ENCODE measurements around the gene BTN2A1. TPM values are rescaled to one million over a fixed set of nuclear protein-coding genes. Genes with fewer than 3 reads are reported as not detected.

Gene BTN2A1
- total RNA-seq, 4 donors from 2014 or later: 14.7 to 23.9 (median 18.2) TPM

DNA sequence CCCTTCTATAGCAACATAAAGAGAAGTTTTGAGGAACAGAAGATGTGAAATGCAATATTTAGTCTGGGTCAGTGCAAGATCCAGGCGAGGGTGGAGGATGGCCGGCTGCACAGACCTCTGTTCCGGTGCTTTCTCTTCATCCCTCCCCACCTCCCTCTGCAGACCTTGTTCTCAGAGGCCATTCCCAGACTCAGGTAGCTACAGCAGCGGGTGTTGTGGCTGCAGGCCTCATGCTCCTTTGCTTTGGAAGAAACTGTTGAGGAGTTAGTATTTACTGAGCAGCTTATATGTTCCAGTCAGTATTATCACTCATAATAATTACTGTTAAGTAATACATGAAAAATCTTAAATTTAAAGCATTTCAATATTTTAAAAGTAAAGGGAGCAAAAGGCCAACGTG is 15.8 kb upstream of the BTN2A1 start:
- H3K27me3 ChIP-seq: no peaks in the 10 kb centered on the region
- TF ChIP-seq, protein P1, sequence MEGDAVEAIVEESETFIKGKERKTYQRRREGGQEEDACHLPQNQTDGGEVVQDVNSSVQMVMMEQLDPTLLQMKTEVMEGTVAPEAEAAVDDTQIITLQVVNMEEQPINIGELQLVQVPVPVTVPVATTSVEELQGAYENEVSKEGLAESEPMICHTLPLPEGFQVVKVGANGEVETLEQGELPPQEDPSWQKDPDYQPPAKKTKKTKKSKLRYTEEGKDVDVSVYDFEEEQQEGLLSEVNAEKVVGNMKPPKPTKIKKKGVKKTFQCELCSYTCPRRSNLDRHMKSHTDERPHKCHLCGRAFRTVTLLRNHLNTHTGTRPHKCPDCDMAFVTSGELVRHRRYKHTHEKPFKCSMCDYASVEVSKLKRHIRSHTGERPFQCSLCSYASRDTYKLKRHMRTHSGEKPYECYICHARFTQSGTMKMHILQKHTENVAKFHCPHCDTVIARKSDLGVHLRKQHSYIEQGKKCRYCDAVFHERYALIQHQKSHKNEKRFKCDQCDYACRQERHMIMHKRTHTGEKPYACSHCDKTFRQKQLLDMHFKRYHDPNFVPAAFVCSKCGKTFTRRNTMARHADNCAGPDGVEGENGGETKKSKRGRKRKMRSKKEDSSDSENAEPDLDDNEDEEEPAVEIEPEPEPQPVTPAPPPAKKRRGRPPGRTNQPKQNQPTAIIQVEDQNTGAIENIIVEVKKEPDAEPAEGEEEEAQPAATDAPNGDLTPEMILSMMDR (IDR thresholded peaks at IDR 0.05): no peak
- no peak for TF ChIP-seq POLR2AphosphoS5 (IDR thresholded peaks at IDR 0.05)
- no peak for TF ChIP-seq EP300 (IDR thresholded peaks at IDR 0.05)
- no peak for TF ChIP-seq POLR2A (IDR thresholded peaks at IDR 0.05)
- no peak overlapping the region for H3K27ac ChIP-seq
- ATAC-seq: no peak
- H3K9me3 ChIP-seq: no peaks in the 10 kb centered on the region
- H3K4me3 ChIP-seq: peak overlapping the region in 1 of 2 donors; percentile 8
- H3K4me1 ChIP-seq: peaks cover 0 to 29% (median 3%) of the 10 kb centered on the region in 3 donors
- 59 to 75% methylated on average over 3 to 5 of the region's 5 CpGs for WGBS, 2 donors (ENCODE audit: low coverage in 1 of 2)
- peaks cover 0 to 29% of the 10 kb centered on the region in 2 donors for H3K36me3 ChIP-seq

DNA sequence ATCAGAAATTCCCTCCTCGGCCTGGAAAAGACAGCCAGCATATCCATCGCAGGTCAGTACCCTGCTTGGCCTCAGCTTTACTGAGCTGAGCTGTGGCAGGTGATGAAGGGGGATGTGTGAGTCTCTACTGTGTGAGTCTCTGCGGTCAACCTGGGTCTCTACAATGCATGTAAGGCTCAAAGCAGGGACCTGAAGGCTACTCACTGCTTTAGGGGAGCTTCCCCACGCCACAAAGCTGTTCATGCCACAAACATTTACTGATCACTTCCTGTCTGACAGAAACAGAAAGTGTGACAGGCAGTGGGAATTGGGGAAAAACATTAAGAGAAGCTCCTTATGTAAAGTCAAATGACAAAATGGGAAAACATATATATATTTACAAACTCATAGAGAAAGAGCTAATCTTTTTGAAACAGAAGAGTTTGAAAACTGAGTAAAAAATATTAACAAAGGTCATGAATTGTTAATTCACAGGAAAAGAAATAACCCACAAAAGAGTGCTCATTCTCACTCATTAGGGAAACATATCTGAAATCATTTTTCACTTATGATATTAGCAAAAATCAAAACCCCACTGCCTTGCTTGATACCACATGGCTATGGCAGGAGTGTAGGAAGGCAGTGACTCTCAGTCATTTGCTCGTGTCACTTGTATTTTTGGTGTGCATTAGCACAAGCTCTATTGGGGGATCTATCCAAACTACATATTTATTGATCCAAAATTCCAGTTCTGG is 11.7 kb upstream of the BTN2A1 start:
- Histone ChIP-seq H3K9me3 (no peaks in the 10 kb centered on the region), H3K27ac (no peak overlapping the region), H3K27me3 (no peaks in the 10 kb centered on the region), H3K4me3 (no peak overlapping the region), H3K4me1 (peaks cover 0 to 14% (median 0%) of the 10 kb centered on the region in 3 donors), H3K36me3 (peaks cover 0 to 59% of the 10 kb centered on the region in 2 donors)
- ATAC-seq: no peak
- WGBS, 2 donors (ENCODE audit: low coverage in 1 of 2): 74 to 83% methylated on average over 1 to 5 of the region's 5 CpGs
- TF ChIP-seq, protein P1 (IDR thresholded peaks at IDR 0.05): no peak
- TF ChIP-seq EP300 (IDR thresholded peaks at IDR 0.05) (no peak), POLR2AphosphoS5 (IDR thresholded peaks at IDR 0.05) (no peak), POLR2A (IDR thresholded peaks at IDR 0.05) (no peak)

DNA sequence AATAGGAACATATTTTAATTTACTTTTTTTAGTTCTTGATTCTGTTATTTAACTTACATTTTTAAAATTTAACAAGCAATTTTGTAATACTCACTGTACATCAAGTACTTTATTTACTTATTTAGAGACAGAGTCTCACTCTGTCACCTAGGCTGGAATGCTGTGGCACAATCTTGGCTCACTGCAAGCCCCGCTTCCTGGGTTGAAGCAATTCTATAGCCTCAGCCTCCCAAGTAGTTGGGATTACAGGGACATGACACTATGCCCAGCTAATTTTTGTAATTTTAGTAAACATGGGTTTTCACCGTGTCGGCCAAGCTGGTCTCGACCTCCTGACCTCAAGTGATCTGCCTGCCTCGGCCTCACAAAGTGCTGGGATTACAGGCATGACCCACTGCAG is 10.5 kb upstream of the BTN2A1 start:
- H3K27me3 ChIP-seq: no peaks in the 10 kb centered on the region
- H3K9me3 ChIP-seq: no peaks in the 10 kb centered on the region
- H3K4me3 ChIP-seq: no peak overlapping the region
- WGBS, 2 donors (ENCODE audit: low coverage in 1 of 2): 84 to 97% methylated on average over 4 to 5 of the region's 5 CpGs
- peaks cover 0 to 59% of the 10 kb centered on the region in 2 donors for H3K36me3 ChIP-seq
- no peak for TF ChIP-seq POLR2AphosphoS5 (IDR thresholded peaks at IDR 0.05)
- no peak for TF ChIP-seq EP300 (IDR thresholded peaks at IDR 0.05)
- no peak for TF ChIP-seq POLR2A (IDR thresholded peaks at IDR 0.05)
- TF ChIP-seq, protein P1 (IDR thresholded peaks at IDR 0.05): no peak
- no peak for ATAC-seq
- H3K4me1 ChIP-seq: peaks cover 0 to 5% (median 0%) of the 10 kb centered on the region in 3 donors
- no peak overlapping the region for H3K27ac ChIP-seq

DNA sequence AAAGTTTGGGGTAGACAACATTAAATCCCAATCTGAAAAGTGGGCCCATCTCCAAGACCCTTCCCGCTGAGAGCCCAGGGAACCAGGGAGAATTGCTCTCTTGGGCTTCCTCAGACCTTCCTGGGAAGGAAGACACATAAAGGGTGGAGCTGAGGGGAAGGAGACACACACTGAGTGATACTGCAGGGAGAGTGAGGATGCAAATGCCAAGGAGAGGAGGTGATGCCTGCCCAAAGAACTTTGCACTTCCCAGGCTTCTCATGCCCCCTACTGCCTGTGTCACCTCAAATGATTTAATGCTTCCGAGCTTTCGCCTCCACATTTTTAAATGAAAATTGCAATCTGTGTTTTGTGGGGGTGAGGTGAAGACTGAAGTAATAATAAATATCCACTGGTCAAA is 7.5 kb upstream of the BTN2A1 start:
- 67 to 94% methylated on average over 2 to 3 of the region's 3 CpGs for WGBS, 2 donors (ENCODE audit: low coverage in 1 of 2)
- Histone ChIP-seq H3K36me3 (peaks cover 0 to 46% of the 10 kb centered on the region in 2 donors), H3K9me3 (no peaks in the 10 kb centered on the region), H3K27me3 (no peaks in the 10 kb centered on the region), H3K4me3 (no peak overlapping the region), H3K27ac (no peak overlapping the region), H3K4me1 (no peaks in the 10 kb centered on the region)
- TF ChIP-seq POLR2A (IDR thresholded peaks at IDR 0.05) (no peak), POLR2AphosphoS5 (IDR thresholded peaks at IDR 0.05) (no peak), EP300 (IDR thresholded peaks at IDR 0.05) (no peak)
- TF ChIP-seq, protein P1 (IDR thresholded peaks at IDR 0.05): no peak
- ATAC-seq: no peak

Data from gastroesophageal sphincter (tissue), 4 donors.